Testis (tissue), 3 donors: ENCODE results near the gene CRIP1. TPM values are rescaled to one million over a fixed set of nuclear protein-coding genes. Genes with fewer than 3 reads are reported as not detected.

Experiments
- DNase-seq: peaks from one replicate; pipeline ENCODE4 v3.0.0-alpha.2; 2019
- H3K27ac ChIP-seq, 2 donors: fragments of 200-600 bp; sonication (generic); one replicate each; pipeline ENCODE4 v1.5.1; 2019
- H3K27me3 ChIP-seq: fragments of 200-600 bp; sonication (generic); one replicate; pipeline ENCODE4 v1.5.1; 2019
- H3K36me3 ChIP-seq: fragments of 200-600 bp; sonication (generic); one replicate; pipeline ENCODE4 v1.5.1; 2017; ENCODE audit warnings: low read depth; ENCODE audit errors: missing control alignments
- H3K4me1 ChIP-seq: fragments of 200-600 bp; sonication (generic); one replicate; pipeline ENCODE4 v1.5.1; 2019
- H3K4me3 ChIP-seq, 2 donors: fragments of 200-600 bp; sonication (generic); one replicate each; pipeline ENCODE4 v1.5.1; 2017 to 2019
- H3K9me3 ChIP-seq: fragments of 200-600 bp; sonication (generic); one replicate; pipeline ENCODE4 v1.5.1; 2017
- CTCF ChIP-seq, 3 experiments: fragments of 450-650 bp in 2 of 3; fragments of 200-600 bp in 1 of 3; sonication (generic) in 1 of 3; IDR thresholded peaks; one replicate each; pipeline ENCODE4 v1.5.1; 2016 to 2019; ENCODE audit warnings: antibody characterized with exemption in 3 of 3, mild to moderate bottlenecking in 2 of 3, moderate library complexity in 1 of 3
- POLR2A ChIP-seq: fragments of 450-650 bp; IDR thresholded peaks from one replicate; pipeline ENCODE4 v1.6.1; 2017; ENCODE audit warnings: antibody characterized with exemption, mild to moderate bottlenecking, moderate library complexity
- WGBS, 2 donors: methylation state at CpG; one replicate each; pipeline ENCODE4 v1.1.5; 2018; 5-methylcytosine and 5-hydroxymethylcytosine counted together
- intact Hi-C: fragments of 100-400 bp; cut with DNase I; formaldehyde crosslinking; loops from one replicate; pipeline ENCODE4 v1.15.1; 2023; ENCODE audit warnings: low total_unique reads
- polyA plus RNA-seq: library from polyadenylated mRNA; stranded (reverse); fragments of 350-450 nt; fragmentation: Illumina TruSeq; extraction: RNeasy Lipid Tissue Mini Kit (QIAGEN cat#74804); gene quantifications from one replicate; pipeline ENCODE4 v1.2.3, GENCODE V29; 2014; ENCODE audit warnings: low read depth, low replicate concordance; ENCODE audit not compliant: insufficient read depth
- total RNA-seq, 2 donors: library from RNA; depleted of rRNA; stranded (reverse); fragments of >200 nt; gene quantifications; one replicate each; pipeline ENCODE4 v1.2.3, GENCODE V29; 2016

The CRIP1 gene
- total and polyA plus RNA-seq, 3 donors from 2014 or later, result 3.0 to 154 (median 4.4) TPM

- intact Hi-C loops, result no loop called here
- Histone ChIP-seq H3K9me3 (no peaks in the 10 kb centered on the region), H3K27ac (no peak overlapping the region), H3K36me3 (no peaks in the 10 kb centered on the region), H3K4me1 (peaks cover 9% of the 10 kb centered on the region), H3K4me3 (no peak overlapping the region), H3K27me3 (no peaks in the 10 kb centered on the region)
- 60 to 70% methylated on average over 1 to 27 of the region's 27 CpGs for WGBS, 2 donors
- peak; percentile 50 for DNase-seq
- TF ChIP-seq POLR2A (no peak), CTCF (IDR thresholded peaks at IDR 0.05) (no peak)
Observed at GRCh38 chr14:105499256-105500035, 12.8 kb downstream of the CRIP1 start.

- Histone ChIP-seq H3K36me3 (no peaks in the 10 kb centered on the region), H3K9me3 (no peaks in the 10 kb centered on the region), H3K27me3 (no peaks in the 10 kb centered on the region), H3K27ac (no peak overlapping the region), H3K4me3 (no peak overlapping the region), H3K4me1 (peaks cover 9% of the 10 kb centered on the region)
- DNase-seq, result no peak
- no peak for TF ChIP-seq CTCF (IDR thresholded peaks at IDR 0.05)
- no peak for TF ChIP-seq POLR2A
- WGBS, 2 donors, result 82 to 86% methylated on average over 18 to 21 of the region's 21 CpGs
- intact Hi-C loops, result no loop called here
Observed at GRCh38 chr14:105500036-105500725, 13.5 kb downstream of the CRIP1 start.

- peaks cover 9% of the 10 kb centered on the region for H3K4me1 ChIP-seq
- no peaks in the 10 kb centered on the region for H3K9me3 ChIP-seq
- TF ChIP-seq CTCF (IDR thresholded peaks at IDR 0.05) (no peak), POLR2A (no peak)
- no peaks in the 10 kb centered on the region for H3K36me3 ChIP-seq
- H3K27ac ChIP-seq, result no peak overlapping the region
- intact Hi-C loops, result no loop called here
- DNase-seq, result no peak
- 71 to 73% methylated on average over 8 to 10 of the region's 10 CpGs for WGBS, 2 donors
- no peak overlapping the region for H3K4me3 ChIP-seq
- H3K27me3 ChIP-seq, result no peaks in the 10 kb centered on the region
Observed at GRCh38 chr14:105500726-105501101, 14.0 kb downstream of the CRIP1 start.

- no peak for DNase-seq
- Histone ChIP-seq H3K9me3 (no peaks in the 10 kb centered on the region), H3K27ac (no peak overlapping the region), H3K4me3 (no peak overlapping the region), H3K27me3 (no peaks in the 10 kb centered on the region), H3K36me3 (no peaks in the 10 kb centered on the region), H3K4me1 (peaks cover 9% of the 10 kb centered on the region)
- intact Hi-C loops, result no loop called here
- TF ChIP-seq CTCF (IDR thresholded peaks at IDR 0.05) (no peak), POLR2A (no peak)
- WGBS, 2 donors, result 85 to 90% methylated on average over 13 of the region's 13 CpGs
Observed at GRCh38 chr14:105501504-105502291, 15.0 kb downstream of the CRIP1 start.
